Kidney (tissue), 14 donors: ENCODE measurements around the gene SRSF3. TPM values are rescaled to one million over a fixed set of nuclear protein-coding genes. Genes with fewer than 3 reads are reported as not detected.

Experiments used
- DNase-seq, 5 donors: peaks; one replicate each; pipeline ENCODE4 v3.0.0-alpha.2; 2013 to 2020
- FAIRE-seq: peaks from 2 replicates; lab custom pipeline; 2012; peaks lifted over from hg19 to GRCh38; lab: Jason Lieb, UNC
- H3K27ac ChIP-seq, 2 donors: one replicate each; pipeline ENCODE4 v1.7.0; 2013; ENCODE audit warnings: low read depth in 2 of 2, low read length in 2 of 2, inconsistent platforms in 1 of 2
- H3K27me3 ChIP-seq: one replicate; pipeline ENCODE4 v1.7.1; 2013; ENCODE audit warnings: low read length, inconsistent platforms; ENCODE audit not compliant: control insufficient read depth, insufficient read depth
- H3K36me3 ChIP-seq, 3 donors: one replicate each; pipeline versions ENCODE4 v1.7.0 to v1.7.1; 2013; ENCODE audit warnings: low read length in 3 of 3, control low read depth in 1 of 3, inconsistent platforms in 1 of 3; ENCODE audit not compliant: insufficient read depth in 3 of 3, control insufficient read depth in 2 of 3
- H3K4me1 ChIP-seq, 3 donors: one replicate each; pipeline versions ENCODE4 v1.7.0 to v1.7.1; 2013; ENCODE audit warnings: low read length in 3 of 3, inconsistent platforms in 1 of 3, low read depth in 1 of 3; ENCODE audit not compliant: control insufficient read depth in 2 of 3, insufficient read depth in 2 of 3
- H3K4me3 ChIP-seq, 3 donors: one replicate each; pipeline versions ENCODE4 v1.7.0 to v1.8.1; 2013; ENCODE audit warnings: low read length in 3 of 3, control low read depth in 1 of 3, inconsistent platforms in 1 of 3
- H3K9ac ChIP-seq, 3 donors: one replicate each; pipeline versions ENCODE4 v1.7.0 to v1.7.1; 2013; ENCODE audit warnings: low read length in 3 of 3, control low read depth in 1 of 3, inconsistent platforms in 1 of 3
- H3K9me3 ChIP-seq, 3 donors: one replicate each; pipeline versions ENCODE4 v1.7.0 to v1.7.1; 2013; ENCODE audit warnings: low read length in 3 of 3, control low read depth in 1 of 3, inconsistent platforms in 1 of 3; ENCODE audit not compliant: control insufficient read depth in 2 of 3, insufficient read depth in 1 of 3
- intact Hi-C: fragments of 100-400 bp; cut with DNase I; formaldehyde crosslinking; loops from one replicate; pipeline ENCODE4 v1.11.1; 2022
- polyA plus RNA-seq: library from polyadenylated mRNA; stranded (reverse); fragments of 350-450 nt; fragmentation: Illumina TruSeq; extraction: RNeasy Lipid Tissue Mini Kit (QIAGEN cat#74804); gene quantifications from one replicate; pipeline ENCODE4 v1.2.3, GENCODE V29; 2014; ENCODE audit warnings: low read depth, low replicate concordance; ENCODE audit not compliant: insufficient read depth
- total RNA-seq: library from RNA; stranded (reverse); fragmentation: NEBNext Ultra II Directional; extraction: Animal tissue kit (Norgen Biotek cat#: 25700); gene quantifications from one replicate; pipeline ENCODE4 v1.2.1, GENCODE V29; 2021
- TF ChIP-seq, protein P1 (sequence below): IDR thresholded peaks from 3 replicates; pipeline ENCODE4 v1.5.1; 2012; ENCODE audit warnings: mild to moderate bottlenecking, moderate library complexity, borderline replicate concordance; ENCODE audit not compliant: insufficient read depth; ENCODE audit errors: extremely low read depth
- donor health status: control.
- donor health status: control.
- donor health status: control.
- donor health status: control.
- donor health status: control.
- donor health status: DM: yes; HTN: yes; CAD: no.
- donor health status: Normal renal cell carcinoma (clear cell type).

Gene SRSF3
- total and polyA plus RNA-seq, 2 donors from 2014 or later: 222 to 257 TPM

- Histone ChIP-seq H3K9ac (no peak overlapping the region), H3K36me3 (no peaks in the 10 kb centered on the region), H3K9me3 (no peaks in the 10 kb centered on the region), H3K27me3 (no peaks in the 10 kb centered on the region), H3K27ac (no peak overlapping the region), H3K4me1 (no peaks in the 10 kb centered on the region), H3K4me3 (no peak overlapping the region)
- intact Hi-C loops: no loop called here
- TF ChIP-seq, protein P1, sequence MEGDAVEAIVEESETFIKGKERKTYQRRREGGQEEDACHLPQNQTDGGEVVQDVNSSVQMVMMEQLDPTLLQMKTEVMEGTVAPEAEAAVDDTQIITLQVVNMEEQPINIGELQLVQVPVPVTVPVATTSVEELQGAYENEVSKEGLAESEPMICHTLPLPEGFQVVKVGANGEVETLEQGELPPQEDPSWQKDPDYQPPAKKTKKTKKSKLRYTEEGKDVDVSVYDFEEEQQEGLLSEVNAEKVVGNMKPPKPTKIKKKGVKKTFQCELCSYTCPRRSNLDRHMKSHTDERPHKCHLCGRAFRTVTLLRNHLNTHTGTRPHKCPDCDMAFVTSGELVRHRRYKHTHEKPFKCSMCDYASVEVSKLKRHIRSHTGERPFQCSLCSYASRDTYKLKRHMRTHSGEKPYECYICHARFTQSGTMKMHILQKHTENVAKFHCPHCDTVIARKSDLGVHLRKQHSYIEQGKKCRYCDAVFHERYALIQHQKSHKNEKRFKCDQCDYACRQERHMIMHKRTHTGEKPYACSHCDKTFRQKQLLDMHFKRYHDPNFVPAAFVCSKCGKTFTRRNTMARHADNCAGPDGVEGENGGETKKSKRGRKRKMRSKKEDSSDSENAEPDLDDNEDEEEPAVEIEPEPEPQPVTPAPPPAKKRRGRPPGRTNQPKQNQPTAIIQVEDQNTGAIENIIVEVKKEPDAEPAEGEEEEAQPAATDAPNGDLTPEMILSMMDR: no peak
- no peak for FAIRE-seq
- DNase-seq: no peak
Observed at GRCh38 chr6:36559011-36559793, 35.0 kb upstream of the SRSF3 start.

DNA sequence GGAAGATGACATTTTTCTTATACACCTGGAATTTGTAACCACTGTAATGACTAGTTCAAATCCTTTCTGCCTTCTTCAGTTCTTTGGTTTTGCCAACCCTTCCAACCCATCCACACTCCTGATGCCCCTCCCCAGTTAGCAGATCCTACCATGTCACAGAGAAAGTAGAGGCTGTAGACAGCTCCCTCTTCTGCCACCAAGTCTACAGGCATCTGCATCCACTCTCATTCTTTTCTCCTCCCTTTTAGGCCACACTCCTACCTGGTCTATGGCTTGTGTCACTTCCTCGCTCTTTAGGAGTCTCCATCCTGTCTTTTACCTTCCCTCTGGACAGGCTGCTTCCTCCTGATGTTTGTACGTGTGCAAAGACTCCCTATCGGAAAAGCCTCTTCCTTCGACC lies 33.3 kb upstream of the SRSF3 start:
- TF ChIP-seq, protein P1: no peak
- Histone ChIP-seq H3K4me1 (no peaks in the 10 kb centered on the region), H3K36me3 (no peaks in the 10 kb centered on the region), H3K4me3 (no peak overlapping the region), H3K27me3 (no peaks in the 10 kb centered on the region), H3K27ac (no peak overlapping the region), H3K9me3 (no peaks in the 10 kb centered on the region), H3K9ac (no peak overlapping the region)
- intact Hi-C loops: no loop called here
- FAIRE-seq (no peak), DNase-seq (no peak)

- H3K4me3 ChIP-seq: no peak overlapping the region
- H3K27ac ChIP-seq: no peak overlapping the region
- no peak for FAIRE-seq
- DNase-seq: no peak
- H3K27me3 ChIP-seq: no peaks in the 10 kb centered on the region
- H3K4me1 ChIP-seq: no peaks in the 10 kb centered on the region
- H3K9ac ChIP-seq: no peak overlapping the region
- no peaks in the 10 kb centered on the region for H3K9me3 ChIP-seq
- intact Hi-C loops: no loop called here
- TF ChIP-seq, protein P1: no peak
- no peaks in the 10 kb centered on the region for H3K36me3 ChIP-seq
Observed at GRCh38 chr6:36563237-36563927, 30.8 kb upstream of the SRSF3 start.
